HG03565 (cell line): ENCODE results near the gene RHOD.

Experiments used
- ATAC-seq: cut with Tn5 transposase; IDR thresholded peaks from one replicate; pipeline ENCODE4 v1.9.1; 2021; ENCODE audit warnings: mild to moderate bottlenecking, moderate library complexity; ENCODE audit not compliant: unreplicated experiment

The RHOD gene

GRCh38 chr11:67113231-67113721 is 56.6 kb downstream of the RHOD start:
- no peak for ATAC-seq

- no peak for ATAC-seq
Observed at GRCh38 chr11:67114275-67114896, 57.7 kb downstream of the RHOD start.

- no peak for ATAC-seq
Observed at GRCh38 chr11:67116758-67117105, 60.1 kb downstream of the RHOD start.

GRCh38 chr11:67117176-67117575 is 60.5 kb downstream of the RHOD start:
- ATAC-seq, result no peak

- ATAC-seq, result peak; percentile 0
Observed at GRCh38 chr11:67117672-67118180, 61.1 kb downstream of the RHOD start.

- ATAC-seq, result peak; percentile 12
Observed at GRCh38 chr11:67118181-67118766, 61.6 kb downstream of the RHOD start.

- ATAC-seq, result peak; percentile 69
Observed at GRCh38 chr11:67118801-67119584, 62.3 kb downstream of the RHOD start, which contains the start of gene KDM2A. Gene KDM2A (plus strand): TSS chr11:67119263. CDS start chr11:67121317, 2,054 bp downstream.

- peak; percentile 2 for ATAC-seq
Observed at GRCh38 chr11:67119585-67120391, 63.1 kb downstream of the RHOD start.

- ATAC-seq, result no peak
Observed at GRCh38 chr11:67120456-67120855, 63.8 kb downstream of the RHOD start.

- ATAC-seq, result no peak
Observed at GRCh38 chr11:67120881-67121710, 64.4 kb downstream of the RHOD start.
